ENCODE measurements around the gene PSMC3.
"Not testable (repeated sequence)": the region's sequence is repeated elsewhere in the genome, so short reads cannot be mapped to it uniquely, and the experiment has no call there.

Gene PSMC3

DNA sequence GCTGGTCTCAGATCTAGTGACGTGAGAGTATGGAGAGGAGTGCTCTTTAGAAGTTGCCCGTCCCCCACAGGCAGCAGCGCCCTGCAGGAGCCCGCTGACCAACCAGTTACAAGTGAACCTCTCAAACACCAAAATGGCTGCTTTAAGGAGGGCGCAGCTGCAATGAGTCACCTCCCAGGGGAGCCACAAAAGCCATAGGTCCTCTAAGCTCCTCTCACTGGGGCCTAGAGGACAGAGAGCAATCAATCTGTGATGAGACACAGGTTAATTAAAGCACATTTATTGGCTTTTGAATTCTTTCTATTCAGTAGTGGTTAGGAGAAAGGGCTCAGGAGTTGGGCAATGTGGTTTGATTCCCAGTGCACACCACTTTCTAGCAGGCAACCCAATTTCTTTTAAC is 38.2 kb upstream of the PSMC3 start:
- Histone ChIP-seq H3K9ac (ENCODE audit: low read depth, low read length, poor library complexity) (no peak overlapping the region), H3K23ac (ENCODE audit: low read depth, low read length, poor library complexity) (no peak overlapping the region), H3K4me2 (ENCODE audit: insufficient read depth, low read length, poor library complexity, severe bottlenecking) (no peak overlapping the region), H3K9me3 (replicated peaks in 1 of 2; ENCODE audit: control insufficient read depth in 2 of 2, insufficient read depth in 1 of 2, low read depth in 1 of 2, low read length in 2 of 2) (no peaks in the 10 kb centered on the region), H3K14ac (ENCODE audit: low read length) (no peak overlapping the region), H2BK120ac (ENCODE audit: low read depth, low read length) (no peak overlapping the region), H3K27ac (replicated peaks; ENCODE audit: low read length) (peak overlapping the region; percentile 62), H2AK5ac (ENCODE audit: low read depth, low read length) (no peak overlapping the region), H4K91ac (ENCODE audit: low read depth, low read length, poor library complexity) (no peak overlapping the region), H3K27me3 (ENCODE audit: control insufficient read depth in 3 of 3, insufficient read depth in 3 of 3, low read depth in 1 of 3, low read length in 3 of 3) (no peaks in the 10 kb centered on the region), H4K8ac (ENCODE audit: low read depth, low read length) (no peak overlapping the region), H2AFZ (ENCODE audit: low read length) (no peak overlapping the region), H3K4me3 (ENCODE audit: low read length in 2 of 2) (no peak overlapping the region), H3K79me1 (ENCODE audit: low read depth, low read length) (peaks cover 2% of the 10 kb centered on the region), H2BK12ac (ENCODE audit: low read length) (no peak overlapping the region), H3K18ac (ENCODE audit: low read length) (no peak overlapping the region), H3K36me3 (replicated peaks in 1 of 2; ENCODE audit: control insufficient read depth in 2 of 2, insufficient read depth in 2 of 2, low read length in 2 of 2) (peaks cover 7 to 66% of the 10 kb centered on the region in 2 donors), H3K4me1 (ENCODE audit: control insufficient read depth in 2 of 2, insufficient read depth in 1 of 2, low read depth in 1 of 2, low read length in 2 of 2) (peaks cover 15 to 35% of the 10 kb centered on the region in 2 donors), H3K4ac (ENCODE audit: low read length) (no peak overlapping the region), H2BK15ac (ENCODE audit: low read length) (no peak overlapping the region), H2BK5ac (ENCODE audit: low read length) (no peak overlapping the region)
- WGBS, 2 donors (ENCODE audit: extremely low coverage in 2 of 2, insufficient read length in 2 of 2, insufficient replicate concordance in 1 of 2), result no CpG with 5 or more reads among the region's 5 CpGs
- peak; percentile 51 for DNase-seq (ENCODE audit: low spot score)

DNA sequence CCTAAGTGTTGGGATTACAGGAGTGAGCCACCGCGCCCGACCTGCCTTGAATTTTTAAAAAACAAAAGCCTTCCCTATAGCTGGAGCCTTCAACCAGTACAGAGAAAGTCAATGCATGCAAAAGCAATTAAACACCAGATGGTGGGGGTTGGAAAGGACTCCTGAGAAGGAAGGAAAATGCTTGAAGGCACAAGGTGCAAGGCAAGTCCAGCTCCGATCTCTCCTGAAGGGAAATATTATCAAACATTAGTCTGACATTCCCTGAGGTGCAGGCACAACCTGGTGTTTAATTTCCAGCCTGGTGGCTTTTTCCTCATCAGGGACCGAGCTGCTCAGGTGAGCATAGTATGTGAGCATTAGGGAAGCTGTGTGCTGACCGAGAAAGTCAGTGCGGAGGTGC is 35.6 kb upstream of the PSMC3 start:
- no peak overlapping the region for H4K8ac ChIP-seq (ENCODE audit: low read depth, low read length)
- no peak overlapping the region for H3K4me2 ChIP-seq (ENCODE audit: insufficient read depth, low read length, poor library complexity, severe bottlenecking)
- no peak overlapping the region for H3K27ac ChIP-seq (replicated peaks; ENCODE audit: low read length)
- H3K18ac ChIP-seq (ENCODE audit: low read length), result no peak overlapping the region
- no peak overlapping the region for H2BK15ac ChIP-seq (ENCODE audit: low read length)
- no peak overlapping the region for H2BK12ac ChIP-seq (ENCODE audit: low read length)
- H3K4ac ChIP-seq (ENCODE audit: low read length), result no peak overlapping the region
- H2BK120ac ChIP-seq (ENCODE audit: low read depth, low read length), result no peak overlapping the region
- WGBS, 2 donors (ENCODE audit: extremely low coverage in 2 of 2, insufficient read length in 2 of 2, insufficient replicate concordance in 1 of 2), result no CpG with 5 or more reads among the region's 7 CpGs
- H2BK5ac ChIP-seq (ENCODE audit: low read length), result no peak overlapping the region
- H2AFZ ChIP-seq (ENCODE audit: low read length), result no peak overlapping the region
- H4K91ac ChIP-seq (ENCODE audit: low read depth, low read length, poor library complexity), result no peak overlapping the region
- H3K9ac ChIP-seq (ENCODE audit: low read depth, low read length, poor library complexity), result no peak overlapping the region
- H2AK5ac ChIP-seq (ENCODE audit: low read depth, low read length), result no peak overlapping the region
- peaks cover under 1 to 15% of the 10 kb centered on the region in 2 donors for H3K4me1 ChIP-seq (ENCODE audit: control insufficient read depth in 2 of 2, insufficient read depth in 1 of 2, low read depth in 1 of 2, low read length in 2 of 2)
- no peaks in the 10 kb centered on the region for H3K27me3 ChIP-seq (ENCODE audit: control insufficient read depth in 3 of 3, insufficient read depth in 3 of 3, low read depth in 1 of 3, low read length in 3 of 3)
- no peak overlapping the region for H3K14ac ChIP-seq (ENCODE audit: low read length)
- H3K79me1 ChIP-seq (ENCODE audit: low read depth, low read length), result no peaks in the 10 kb centered on the region
- no peak overlapping the region for H3K23ac ChIP-seq (ENCODE audit: low read depth, low read length, poor library complexity)
- no peak for DNase-seq (ENCODE audit: low spot score)
- peaks cover 5 to 40% of the 10 kb centered on the region in 2 donors for H3K36me3 ChIP-seq (replicated peaks in 1 of 2; ENCODE audit: control insufficient read depth in 2 of 2, insufficient read depth in 2 of 2, low read length in 2 of 2)
- no peak overlapping the region for H3K4me3 ChIP-seq (ENCODE audit: low read length in 2 of 2)
- no peaks in the 10 kb centered on the region for H3K9me3 ChIP-seq (replicated peaks in 1 of 2; ENCODE audit: control insufficient read depth in 2 of 2, insufficient read depth in 1 of 2, low read depth in 1 of 2, low read length in 2 of 2)

DNA sequence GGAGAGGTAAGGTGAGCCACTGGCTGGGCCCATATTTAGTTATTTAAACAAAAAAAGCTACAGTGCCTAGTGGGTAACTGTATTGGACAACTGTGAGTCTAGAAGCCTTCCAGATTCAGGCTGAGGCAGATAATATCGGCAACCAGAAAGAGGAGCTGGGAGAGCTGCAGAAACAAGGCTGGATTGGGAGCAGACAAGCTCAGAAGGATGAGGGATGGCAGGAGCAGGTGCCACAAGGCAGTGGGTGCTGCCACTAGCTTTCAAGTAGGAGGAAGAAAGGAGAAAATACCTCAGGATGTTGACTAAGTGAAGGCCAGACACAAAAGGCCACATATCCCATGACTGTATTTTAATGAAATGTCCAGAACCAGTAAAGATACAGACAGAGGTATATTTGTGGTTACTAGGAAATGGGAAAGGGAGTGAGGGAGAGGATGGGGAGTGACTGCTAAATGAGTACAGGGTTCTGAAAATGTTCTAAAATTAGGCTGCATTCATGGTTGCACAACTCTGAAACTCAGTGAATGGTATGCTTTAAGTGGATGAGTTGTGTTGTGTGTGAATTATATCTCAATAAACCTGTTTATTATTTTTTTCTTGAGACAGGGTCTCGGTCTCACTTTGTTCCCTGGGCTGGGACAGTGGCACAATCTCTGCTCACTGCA is 34.5 kb upstream of the PSMC3 start:
- no peak overlapping the region for H3K27ac ChIP-seq (replicated peaks; ENCODE audit: low read length)
- no CpG with 5 or more reads among the region's 2 CpGs for whole genome bisulfite sequencing, 2 donors (ENCODE audit: extremely low coverage in 2 of 2, insufficient read length in 2 of 2, insufficient replicate concordance in 1 of 2)
- no peak overlapping the region for H3K4me2 ChIP-seq (ENCODE audit: insufficient read depth, low read length, poor library complexity, severe bottlenecking)

DNA sequence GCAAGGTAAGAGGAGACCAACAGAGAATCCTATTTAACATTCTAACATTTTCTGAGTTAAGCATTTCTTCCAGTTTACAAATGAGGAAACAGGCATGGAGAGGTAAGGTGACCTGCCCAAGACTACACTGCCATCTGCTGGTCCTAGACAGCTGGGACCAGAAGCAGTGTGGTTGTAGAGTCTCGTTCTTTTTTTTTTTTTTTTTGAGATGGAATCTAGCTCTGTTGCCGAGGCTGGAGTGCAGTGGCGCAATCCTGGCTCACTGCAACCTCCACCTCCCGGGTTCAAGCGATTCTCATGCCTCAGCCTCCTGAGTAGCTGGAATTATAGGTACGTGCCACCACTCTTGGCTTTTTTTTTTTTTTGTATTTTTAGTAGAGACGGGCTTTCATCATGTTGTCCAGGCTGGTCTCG is 28.0 kb upstream of the PSMC3 start:
- H2AK5ac ChIP-seq (ENCODE audit: low read depth, low read length); H3K9ac ChIP-seq (ENCODE audit: low read depth, low read length, poor library complexity); H4K91ac ChIP-seq (ENCODE audit: low read depth, low read length, poor library complexity); H2BK12ac ChIP-seq (ENCODE audit: low read length); H3K4me2 ChIP-seq (ENCODE audit: insufficient read depth, low read length, poor library complexity, severe bottlenecking); H3K4me1 ChIP-seq (ENCODE audit: control insufficient read depth in 2 of 2, insufficient read depth in 1 of 2, low read depth in 1 of 2, low read length in 2 of 2); H2BK15ac ChIP-seq (ENCODE audit: low read length); H4K8ac ChIP-seq (ENCODE audit: low read depth, low read length); H2BK120ac ChIP-seq (ENCODE audit: low read depth, low read length); H3K4ac ChIP-seq (ENCODE audit: low read length); H2BK5ac ChIP-seq (ENCODE audit: low read length); H3K18ac ChIP-seq (ENCODE audit: low read length); H3K79me1 ChIP-seq (ENCODE audit: low read depth, low read length); H3K4me3 ChIP-seq (ENCODE audit: low read length in 2 of 2); H3K14ac ChIP-seq (ENCODE audit: low read length); H2AFZ ChIP-seq (ENCODE audit: low read length); H3K9me3 ChIP-seq (replicated peaks in 1 of 2; ENCODE audit: control insufficient read depth in 2 of 2, insufficient read depth in 1 of 2, low read depth in 1 of 2, low read length in 2 of 2); H3K27me3 ChIP-seq (ENCODE audit: control insufficient read depth in 3 of 3, insufficient read depth in 3 of 3, low read depth in 1 of 3, low read length in 3 of 3); H3K36me3 ChIP-seq (replicated peaks in 1 of 2; ENCODE audit: control insufficient read depth in 2 of 2, insufficient read depth in 2 of 2, low read length in 2 of 2); H3K27ac ChIP-seq (replicated peaks; ENCODE audit: low read length); H3K23ac ChIP-seq (ENCODE audit: low read depth, low read length, poor library complexity): not testable (repeated sequence)
- no CpG with 5 or more reads among the region's 8 CpGs for WGBS, 2 donors (ENCODE audit: extremely low coverage in 2 of 2, insufficient read length in 2 of 2, insufficient replicate concordance in 1 of 2)
- peak; percentile 52 for DNase-seq (ENCODE audit: low spot score)

More for the DNA sequence above, 34.5 kb upstream of the PSMC3 start:
- Histone ChIP-seq H4K91ac (ENCODE audit: low read depth, low read length, poor library complexity) (no peak overlapping the region), H3K18ac (ENCODE audit: low read length) (no peak overlapping the region), H3K4me1 (ENCODE audit: control insufficient read depth in 2 of 2, insufficient read depth in 1 of 2, low read depth in 1 of 2, low read length in 2 of 2) (peaks cover 0 to 11% of the 10 kb centered on the region in 2 donors), H3K9me3 (replicated peaks in 1 of 2; ENCODE audit: control insufficient read depth in 2 of 2, insufficient read depth in 1 of 2, low read depth in 1 of 2, low read length in 2 of 2) (no peaks in the 10 kb centered on the region), H2BK5ac (ENCODE audit: low read length) (no peak overlapping the region), H3K23ac (ENCODE audit: low read depth, low read length, poor library complexity) (no peak overlapping the region), H3K14ac (ENCODE audit: low read length) (no peak overlapping the region), H2BK12ac (ENCODE audit: low read length) (no peak overlapping the region), H2AFZ (ENCODE audit: low read length) (no peak overlapping the region), H3K79me1 (ENCODE audit: low read depth, low read length) (no peaks in the 10 kb centered on the region), H2BK120ac (ENCODE audit: low read depth, low read length) (no peak overlapping the region), H2BK15ac (ENCODE audit: low read length) (no peak overlapping the region), H3K4ac (ENCODE audit: low read length) (no peak overlapping the region), H3K27me3 (ENCODE audit: control insufficient read depth in 3 of 3, insufficient read depth in 3 of 3, low read depth in 1 of 3, low read length in 3 of 3) (no peaks in the 10 kb centered on the region), H4K8ac (ENCODE audit: low read depth, low read length) (no peak overlapping the region), H3K36me3 (replicated peaks in 1 of 2; ENCODE audit: control insufficient read depth in 2 of 2, insufficient read depth in 2 of 2, low read length in 2 of 2) (peaks cover 5 to 28% of the 10 kb centered on the region in 2 donors), H3K4me3 (ENCODE audit: low read length in 2 of 2) (no peak overlapping the region), H2AK5ac (ENCODE audit: low read depth, low read length) (no peak overlapping the region), H3K9ac (ENCODE audit: low read depth, low read length, poor library complexity) (no peak overlapping the region)
- DNase-seq (ENCODE audit: low spot score), result no peak
